GM18520 (cell line): ENCODE results near the gene TCF12.
"Not testable (repeated sequence)": the region's sequence is repeated elsewhere in the genome, so short reads cannot be mapped to it uniquely, and the experiment has no call there.

Experiments
- ATAC-seq: cut with Tn5 transposase; IDR thresholded peaks from one replicate; pipeline ENCODE4 v1.9.1; 2021; ENCODE audit not compliant: unreplicated experiment

Gene TCF12

DNA sequence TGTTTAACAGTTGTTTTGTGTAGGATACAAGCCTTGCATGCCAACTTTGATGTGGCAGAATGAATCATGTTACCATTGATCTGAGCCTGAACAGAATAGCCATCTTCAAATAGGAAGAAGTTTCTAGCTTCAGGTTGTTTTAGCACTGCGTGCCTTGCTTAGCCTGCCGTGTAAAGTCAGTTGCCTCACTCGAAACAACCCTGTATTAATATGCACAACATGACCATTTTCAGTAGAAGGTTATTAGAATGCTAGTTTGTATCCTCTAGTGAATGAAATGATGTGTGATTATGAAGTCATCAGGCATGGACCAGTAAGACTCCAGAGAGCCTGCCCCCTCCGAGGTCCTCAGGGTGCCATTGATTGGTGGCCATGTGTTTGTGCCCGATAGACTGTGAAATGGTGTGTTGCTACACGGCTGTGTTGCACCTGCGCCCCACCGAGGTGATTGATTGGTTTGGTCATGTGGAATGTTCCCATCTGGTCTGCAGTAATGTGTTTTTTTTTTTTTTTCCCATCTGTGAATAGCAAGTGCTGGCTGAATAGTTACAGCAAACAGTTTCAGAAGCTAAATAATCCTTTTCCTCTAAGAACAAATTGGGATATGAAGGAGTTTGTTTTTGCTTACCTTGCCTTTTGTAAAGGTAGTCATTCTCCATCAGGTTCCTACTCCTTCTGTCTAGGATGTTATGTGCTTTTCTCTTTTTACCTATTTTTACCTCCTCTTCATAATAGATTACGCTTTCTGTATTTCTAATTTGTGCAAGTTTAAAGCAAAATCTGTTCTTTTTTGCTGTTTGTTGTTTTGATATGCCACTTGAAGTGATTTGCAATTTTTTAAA, 214.9 kb downstream of the TCF12 start:
- ATAC-seq: no peak

DNA sequence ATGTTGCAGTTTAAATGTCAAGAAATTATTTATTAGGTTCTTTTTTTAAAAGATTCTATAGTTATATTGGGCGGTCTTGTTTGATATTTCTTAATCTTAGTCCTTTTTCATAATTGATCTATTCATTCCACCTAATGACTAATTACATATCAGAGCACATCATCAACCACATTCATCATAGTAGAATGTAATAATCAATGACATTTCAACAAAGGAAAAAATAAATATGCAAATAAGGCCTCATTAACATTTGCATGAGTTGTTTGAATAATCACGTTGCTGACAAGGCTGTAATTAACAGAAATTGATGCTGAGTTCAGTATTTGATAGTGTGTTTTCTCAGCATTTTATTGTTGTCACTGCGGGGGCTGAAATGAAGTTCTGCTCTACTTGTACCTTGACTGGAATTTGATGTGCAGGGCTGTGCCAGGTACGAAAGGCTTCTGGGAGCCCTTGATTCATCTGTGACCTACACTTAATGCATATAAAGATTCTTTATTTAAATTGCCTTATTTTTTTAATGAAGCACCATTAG, 215.7 kb downstream of the TCF12 start:
- no peak for ATAC-seq

DNA sequence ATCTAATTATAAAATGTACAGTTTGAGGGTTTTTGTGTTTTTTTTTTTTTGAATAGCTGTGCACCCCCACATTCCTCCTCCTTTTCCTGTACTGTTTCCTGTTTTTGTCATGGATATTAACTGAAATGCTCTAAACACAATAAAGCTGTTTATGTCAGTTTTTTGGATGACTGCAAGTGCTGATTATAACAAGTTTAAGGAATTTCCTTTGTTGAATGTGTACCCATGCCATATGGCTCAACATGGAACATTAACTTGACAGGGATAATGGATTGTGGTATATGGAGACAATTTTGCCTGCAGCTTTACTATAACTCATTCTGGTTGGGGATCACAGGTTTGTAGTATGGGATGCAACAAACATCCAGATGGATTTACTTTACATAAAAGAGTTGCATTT, 216.4 kb downstream of the TCF12 start:
- no peak for ATAC-seq

DNA sequence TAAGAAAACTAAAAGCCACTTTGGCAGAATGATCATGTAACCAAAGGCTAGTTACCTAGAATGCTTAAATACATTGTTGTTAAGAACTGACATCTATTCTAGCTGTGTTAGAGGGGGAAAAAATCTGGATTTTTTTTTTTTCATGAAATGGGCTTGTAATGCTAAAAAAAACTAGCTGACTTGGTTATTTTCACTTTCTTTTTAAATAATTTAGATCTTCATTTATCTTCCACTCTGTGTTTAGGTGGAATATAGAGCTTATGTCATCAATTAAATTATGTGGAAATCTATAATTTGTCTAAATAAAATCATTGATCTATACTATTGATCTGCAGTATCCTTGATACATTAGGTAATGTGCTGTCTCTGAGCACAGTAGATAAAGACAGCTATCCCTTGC, 217.4 kb downstream of the TCF12 start:
- ATAC-seq: no peak

DNA sequence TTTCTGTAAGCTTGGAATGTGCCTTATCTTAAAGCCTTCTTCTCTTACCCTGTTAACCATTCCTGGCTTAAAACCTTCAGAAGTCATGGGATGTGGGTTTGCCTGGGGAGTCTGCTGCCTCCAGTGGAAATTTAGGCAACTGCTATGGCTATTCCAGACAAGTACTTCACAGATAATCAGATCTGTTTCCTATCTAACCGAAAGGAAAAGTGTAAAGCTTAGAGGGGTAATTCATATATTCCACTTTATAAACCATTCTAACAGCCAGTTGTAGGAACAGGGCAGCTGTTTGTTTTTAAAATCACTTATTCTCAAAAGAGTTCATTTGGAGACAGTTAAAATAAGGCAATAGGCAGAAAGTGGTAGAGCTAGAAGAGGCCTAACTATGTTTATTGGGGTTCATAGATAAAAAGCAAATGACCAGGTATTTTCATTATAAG, 219.9 kb downstream of the TCF12 start:
- no peak for ATAC-seq

DNA sequence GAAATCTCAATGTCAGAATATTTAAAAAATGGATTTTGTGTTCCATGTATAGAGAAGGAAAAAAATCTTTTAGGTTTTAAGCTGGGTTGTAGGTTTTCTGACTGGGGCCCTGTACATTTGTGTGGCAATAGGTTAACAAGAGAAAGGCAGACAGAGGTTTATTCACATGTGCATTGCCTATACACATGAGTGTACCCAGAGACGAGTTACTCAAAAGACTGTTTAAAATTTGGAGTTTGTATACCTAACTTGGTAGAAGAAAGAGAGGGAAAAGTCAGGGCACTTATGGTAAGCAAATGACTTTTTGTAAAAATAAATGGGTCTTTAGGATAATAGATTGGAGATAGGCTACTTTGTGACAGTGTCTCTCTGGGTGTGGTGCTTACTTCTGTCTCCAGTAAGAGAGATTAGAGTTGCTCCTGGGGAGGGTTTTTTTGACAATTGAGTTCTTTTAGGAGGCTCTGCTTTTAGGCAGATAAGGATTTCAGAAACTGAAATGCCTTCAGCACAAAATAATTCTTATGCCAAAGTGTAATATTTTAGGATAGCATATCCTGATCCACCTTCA, 225.2 kb downstream of the TCF12 start:
- no peak for ATAC-seq

DNA sequence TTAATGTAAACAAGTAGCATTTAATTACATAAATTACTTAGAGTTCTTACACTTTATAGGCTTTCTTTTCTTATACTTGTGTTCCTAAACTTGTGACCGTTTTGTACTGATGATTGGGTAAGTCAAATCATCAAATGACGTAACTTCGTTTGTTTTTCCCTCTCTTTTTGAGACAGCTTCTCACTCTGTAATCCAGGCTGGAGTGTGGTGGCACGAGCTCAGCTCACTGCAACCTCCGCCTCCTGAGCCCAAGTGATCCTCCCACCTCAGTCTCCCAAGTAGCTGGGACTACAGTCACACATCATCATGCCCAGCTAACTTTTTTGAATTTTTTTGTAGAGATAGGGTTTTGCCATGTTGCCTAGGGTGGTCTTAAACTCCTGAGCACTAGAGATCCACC, 226.0 kb downstream of the TCF12 start:
- ATAC-seq: no peak

DNA sequence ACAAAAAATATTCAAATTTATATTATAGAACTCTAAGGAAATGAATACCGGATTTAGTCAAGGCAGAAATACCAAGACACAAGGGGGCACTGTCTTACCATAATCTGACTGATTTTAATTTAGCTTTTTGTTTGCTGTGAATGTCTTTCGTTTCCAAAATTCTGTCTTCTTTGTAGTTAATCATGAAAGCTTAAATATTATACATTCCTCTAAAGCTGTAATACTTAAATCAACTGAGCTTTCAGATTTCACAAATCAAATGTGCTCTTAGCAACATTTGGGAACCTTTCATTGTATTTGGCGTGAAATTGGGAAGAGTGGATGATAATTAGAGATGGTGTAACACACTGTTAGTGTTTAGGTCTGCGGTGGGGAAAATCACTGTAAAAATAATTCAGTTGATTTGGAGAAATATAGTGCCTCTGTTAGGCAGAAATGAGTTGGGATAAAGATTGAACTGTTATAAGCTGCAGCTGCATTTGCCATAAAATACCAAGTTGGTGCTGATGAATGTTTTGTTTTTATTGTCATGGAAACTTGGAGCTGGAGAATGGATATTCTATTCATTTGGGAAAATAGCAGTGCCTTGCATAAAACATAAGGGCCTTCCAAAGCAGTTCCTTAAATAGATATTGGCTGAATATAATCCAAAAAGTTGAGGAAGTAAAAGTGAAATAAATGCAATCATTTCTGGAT, 228.2 kb downstream of the TCF12 start:
- no peak for ATAC-seq

DNA sequence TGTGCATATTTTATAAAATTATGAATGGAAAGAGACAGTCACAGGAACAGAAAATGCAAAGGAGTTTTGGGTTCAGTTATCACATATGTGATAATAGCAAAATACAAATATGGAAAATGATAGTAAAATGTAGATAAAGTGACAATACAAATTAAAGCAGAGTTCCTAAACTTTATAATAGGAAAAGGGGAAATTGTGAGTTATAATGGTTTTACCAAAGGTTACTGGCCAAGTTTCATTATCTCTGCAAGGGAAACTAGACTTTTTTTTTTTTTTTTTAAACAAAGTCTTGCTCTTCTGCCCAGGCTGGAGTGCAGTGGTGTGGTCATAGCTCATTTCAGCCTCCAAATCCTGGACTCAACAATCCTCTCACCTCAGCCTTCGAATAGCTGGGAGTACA, 229.2 kb downstream of the TCF12 start:
- ATAC-seq: no peak

DNA sequence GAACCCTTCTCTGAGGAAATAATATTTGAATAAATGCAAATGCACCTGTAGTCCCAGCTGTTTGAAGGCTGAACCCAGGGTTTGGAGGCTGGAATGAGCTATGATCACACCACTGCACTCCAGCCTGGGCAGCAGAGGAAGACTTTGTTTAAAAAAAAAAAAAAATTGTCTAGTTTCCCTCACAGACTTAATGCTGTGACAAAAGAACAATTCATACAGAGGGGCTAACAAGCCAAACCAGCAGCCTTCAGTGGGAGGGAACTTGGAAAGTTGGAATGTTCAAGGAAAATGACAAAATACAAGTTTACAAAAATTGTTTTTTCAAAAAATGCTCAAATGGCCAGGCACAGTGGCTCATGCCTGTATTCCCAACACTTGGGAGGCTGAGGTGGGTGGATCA, 229.8 kb downstream of the TCF12 start:
- ATAC-seq: no peak

DNA sequence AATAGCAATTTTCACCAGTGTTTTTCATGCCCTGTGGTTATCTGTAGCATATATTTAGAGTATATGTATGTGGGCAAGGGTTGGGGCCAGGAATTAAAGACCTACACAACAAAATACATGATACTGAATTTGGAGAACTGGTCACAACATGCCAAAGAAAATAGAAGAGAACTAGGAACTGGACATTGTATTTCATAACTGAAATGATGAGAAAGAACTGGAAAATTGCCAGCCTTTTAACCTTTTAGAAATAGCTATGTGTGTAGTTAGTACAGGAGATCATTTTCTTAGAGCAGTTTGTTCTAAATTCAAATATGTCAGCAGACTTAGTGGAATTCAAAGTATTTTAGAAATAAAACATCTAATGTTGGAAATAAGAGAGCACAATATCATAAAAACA, 230.8 kb downstream of the TCF12 start:
- ATAC-seq: no peak

DNA sequence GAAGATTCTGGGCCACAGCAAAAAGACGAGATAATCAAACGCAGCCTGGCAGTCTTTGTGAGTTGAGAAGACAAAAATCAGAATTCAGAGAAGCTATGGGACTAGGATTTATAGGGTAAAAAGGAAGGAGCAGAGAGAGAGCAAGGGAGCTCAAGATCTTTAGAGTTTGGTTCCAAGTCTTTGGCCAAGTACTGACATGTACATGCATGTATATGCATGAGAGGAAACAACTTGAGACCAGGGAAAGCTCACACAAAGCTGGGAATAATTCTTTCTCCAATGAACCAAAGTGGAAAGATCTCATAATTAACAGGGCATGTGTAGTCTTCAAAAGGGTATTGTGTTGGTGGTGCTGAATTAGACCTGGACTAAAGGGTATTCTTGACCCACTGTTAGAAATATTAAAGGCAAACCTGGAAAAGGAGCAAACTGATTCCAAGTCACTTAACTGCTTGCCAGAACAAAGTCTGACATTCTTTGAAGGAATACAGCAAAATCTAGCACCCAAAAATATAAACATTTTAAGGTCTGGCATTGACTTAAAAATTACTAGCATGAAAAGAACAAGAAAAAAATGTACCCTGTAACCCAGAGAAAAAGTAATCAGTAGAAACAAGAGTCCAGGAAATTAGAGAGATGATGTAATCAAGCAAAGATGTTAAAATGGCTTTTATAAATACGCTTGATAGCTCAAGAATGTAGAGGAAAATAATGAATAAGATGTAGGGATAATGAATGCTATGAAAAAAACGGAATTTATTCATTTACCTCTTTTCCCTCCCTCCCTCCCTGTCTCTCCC, 231.8 kb downstream of the TCF12 start:
- no peak for ATAC-seq

DNA sequence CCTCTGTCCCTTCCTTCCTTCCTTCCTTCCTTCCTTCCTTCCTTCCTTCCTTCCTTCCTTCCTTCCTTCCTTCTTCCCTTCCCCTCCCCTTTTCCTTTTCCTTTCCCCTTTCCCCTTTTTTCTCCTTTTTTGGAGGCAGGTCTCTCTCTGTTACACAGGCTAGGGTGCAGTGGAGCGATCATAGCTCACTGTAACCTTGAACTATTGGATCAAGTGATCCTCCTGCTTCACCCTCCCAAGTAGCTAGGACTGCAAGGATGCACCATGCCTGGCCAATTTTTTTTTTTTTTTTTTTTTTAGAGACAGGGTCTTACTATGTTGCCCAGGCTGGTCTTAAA, 232.4 kb downstream of the TCF12 start:
- not testable (repeated sequence) for ATAC-seq

DNA sequence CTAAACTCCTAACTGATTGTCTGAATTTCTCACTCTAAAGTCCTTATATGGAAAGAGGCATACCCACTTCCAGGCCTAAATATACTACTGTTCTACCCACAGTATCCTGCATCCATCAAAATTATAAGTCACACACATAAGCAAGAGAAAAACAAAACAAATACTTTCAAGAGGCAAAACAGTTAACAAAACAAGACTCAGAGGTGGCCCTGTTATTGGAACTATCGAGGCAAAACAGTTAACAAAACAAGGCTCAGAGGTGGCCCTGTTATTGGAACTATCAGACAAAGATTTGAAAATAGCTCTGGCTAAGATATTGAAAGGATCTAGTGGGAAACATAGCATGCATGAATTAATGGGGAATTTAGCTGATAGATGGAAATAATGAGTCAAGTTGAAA, 233.7 kb downstream of the TCF12 start:
- no peak for ATAC-seq

DNA sequence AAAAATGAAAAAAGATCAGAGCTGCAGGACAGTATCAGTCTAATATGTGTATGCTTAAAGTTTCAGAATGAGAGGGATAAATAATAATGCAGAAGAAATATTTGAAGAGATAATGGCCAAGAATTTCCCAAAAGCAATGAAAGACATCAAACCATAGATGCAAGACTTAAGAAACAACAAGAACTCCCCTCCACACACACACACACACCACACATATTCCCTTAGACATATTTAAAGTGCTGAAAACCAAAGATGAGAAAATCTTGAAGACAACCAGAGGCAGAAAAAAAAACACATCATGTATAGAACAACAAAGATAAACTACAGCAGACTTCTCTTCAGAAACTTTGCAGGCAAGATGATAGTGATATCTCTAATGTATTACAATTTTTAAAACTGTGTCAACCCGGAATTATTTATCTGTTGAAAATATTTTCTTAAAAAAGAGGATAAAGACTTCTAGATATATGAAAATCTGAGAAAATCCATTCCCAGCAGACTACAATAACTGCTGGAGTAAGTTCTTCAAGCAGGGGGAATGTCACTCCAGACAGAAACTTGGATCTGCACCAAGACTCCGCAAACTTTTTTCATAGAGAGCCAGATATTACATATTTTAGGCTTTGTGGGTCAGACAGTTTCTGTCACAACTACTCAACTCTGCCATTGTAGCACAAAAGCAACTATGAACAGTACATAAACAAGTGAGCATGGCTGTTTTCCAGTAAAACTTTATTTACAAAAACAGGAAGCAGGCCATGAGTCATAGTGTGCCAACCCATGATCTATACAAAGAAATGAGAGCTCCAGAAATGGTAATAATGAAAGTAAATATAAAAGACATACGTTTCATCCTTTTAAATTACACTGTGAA, 234.5 kb downstream of the TCF12 start:
- ATAC-seq: peak; percentile 55

DNA sequence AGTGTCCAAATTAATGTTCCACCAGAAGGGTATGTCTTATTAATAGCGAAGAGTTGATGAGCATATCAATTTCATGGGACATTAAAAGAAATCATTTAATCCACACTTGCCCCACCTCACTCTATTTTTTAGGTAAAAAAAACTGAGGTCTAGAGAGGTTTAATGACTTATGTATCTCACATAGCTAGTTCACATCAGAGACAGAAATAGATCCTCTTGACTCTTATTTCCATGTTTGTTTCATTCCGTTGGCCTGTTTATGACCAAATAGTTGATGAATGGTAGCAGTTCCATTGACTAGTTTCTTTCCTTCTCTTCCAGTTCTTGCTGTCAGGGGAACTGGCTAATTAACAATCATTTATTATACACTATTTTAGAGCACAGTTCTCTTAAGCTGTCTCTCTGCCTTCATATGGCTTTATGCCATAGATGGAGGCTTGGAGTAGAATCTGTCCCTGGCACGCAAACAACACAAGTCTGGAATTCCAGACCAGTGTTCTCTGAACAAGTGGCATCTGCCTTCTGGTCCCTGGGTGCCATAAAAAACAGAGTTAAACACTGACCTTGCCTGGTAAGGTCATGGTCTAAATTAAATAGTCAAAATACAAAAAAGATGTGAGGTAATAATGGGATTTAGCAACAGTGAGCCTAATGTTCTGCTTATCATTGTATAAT, 237.9 kb downstream of the TCF12 start:
- ATAC-seq: no peak

DNA sequence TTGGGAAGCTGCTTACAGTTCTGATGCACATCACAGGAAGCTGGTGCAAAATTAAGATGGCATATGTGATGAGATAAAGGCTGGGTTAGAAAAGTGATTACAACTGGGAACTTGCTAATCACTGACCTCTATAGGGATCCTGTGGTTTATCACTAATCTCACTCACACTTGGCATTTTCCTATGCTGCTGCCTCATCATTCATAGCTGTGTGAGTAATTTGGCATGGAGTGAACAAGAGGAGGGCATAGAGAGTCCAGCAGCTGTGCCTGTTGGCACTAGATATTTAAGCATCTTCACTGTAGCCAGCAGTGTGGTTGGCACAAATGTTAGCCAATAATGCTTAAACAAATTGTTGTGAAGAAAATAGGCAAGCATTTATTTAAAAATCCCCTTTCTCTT, 240.1 kb downstream of the TCF12 start:
- ATAC-seq: no peak

DNA sequence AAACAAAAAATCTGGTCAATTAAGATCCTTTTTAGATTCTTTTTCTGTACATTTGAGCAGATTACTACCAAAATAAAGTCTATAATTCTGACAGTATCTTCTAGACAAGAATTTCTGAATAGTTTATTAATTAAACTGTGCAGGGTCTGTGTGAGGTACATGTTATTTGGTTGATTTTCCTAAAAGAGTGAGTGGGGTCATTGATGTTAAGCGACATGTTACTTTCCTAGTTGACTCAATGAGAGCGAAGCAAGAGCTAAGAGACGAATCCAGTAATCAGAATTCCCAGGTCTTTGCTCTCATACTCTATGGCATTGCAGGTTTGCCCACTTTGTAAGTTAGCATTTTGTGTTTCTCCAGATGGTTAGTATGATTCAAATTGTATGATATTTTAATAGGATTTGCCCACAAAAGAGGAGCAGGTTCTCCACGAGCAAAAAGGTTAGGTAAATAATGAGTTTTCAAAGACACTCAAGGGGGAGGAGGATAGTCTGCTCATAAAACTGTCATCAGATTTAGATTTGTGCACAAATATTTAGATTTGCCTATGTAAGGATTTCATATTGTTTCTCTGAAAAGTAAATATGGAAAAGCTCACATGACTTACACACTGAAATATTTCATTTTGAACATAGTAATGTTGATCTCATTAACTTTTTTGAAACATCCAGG, 240.7 kb downstream of the TCF12 start:
- no peak for ATAC-seq

DNA sequence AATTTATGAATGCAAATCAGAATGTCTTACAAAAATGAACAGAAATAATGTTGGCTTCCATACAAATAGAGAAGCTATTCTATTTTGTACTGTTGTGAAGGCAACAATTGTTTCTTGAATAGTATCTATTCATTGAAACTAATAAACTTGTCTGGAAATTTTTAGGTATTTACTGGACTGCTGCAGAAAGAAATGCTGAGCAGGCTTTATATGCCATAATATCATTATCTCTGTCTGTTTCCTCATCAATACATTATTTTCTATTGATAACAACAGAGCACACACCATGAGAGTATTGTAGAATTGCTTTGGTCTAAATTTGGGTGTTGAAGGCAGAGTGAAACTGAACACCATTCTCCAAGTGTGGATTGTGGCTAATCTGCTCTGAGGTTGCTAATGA, 241.3 kb downstream of the TCF12 start:
- ATAC-seq: no peak
